ENCODE results near the gene DNAH6.
"Not testable (repeated sequence)": the region's sequence is repeated elsewhere in the genome, so short reads cannot be mapped to it uniquely, and the experiment has no call there.

The DNAH6 gene

DNA sequence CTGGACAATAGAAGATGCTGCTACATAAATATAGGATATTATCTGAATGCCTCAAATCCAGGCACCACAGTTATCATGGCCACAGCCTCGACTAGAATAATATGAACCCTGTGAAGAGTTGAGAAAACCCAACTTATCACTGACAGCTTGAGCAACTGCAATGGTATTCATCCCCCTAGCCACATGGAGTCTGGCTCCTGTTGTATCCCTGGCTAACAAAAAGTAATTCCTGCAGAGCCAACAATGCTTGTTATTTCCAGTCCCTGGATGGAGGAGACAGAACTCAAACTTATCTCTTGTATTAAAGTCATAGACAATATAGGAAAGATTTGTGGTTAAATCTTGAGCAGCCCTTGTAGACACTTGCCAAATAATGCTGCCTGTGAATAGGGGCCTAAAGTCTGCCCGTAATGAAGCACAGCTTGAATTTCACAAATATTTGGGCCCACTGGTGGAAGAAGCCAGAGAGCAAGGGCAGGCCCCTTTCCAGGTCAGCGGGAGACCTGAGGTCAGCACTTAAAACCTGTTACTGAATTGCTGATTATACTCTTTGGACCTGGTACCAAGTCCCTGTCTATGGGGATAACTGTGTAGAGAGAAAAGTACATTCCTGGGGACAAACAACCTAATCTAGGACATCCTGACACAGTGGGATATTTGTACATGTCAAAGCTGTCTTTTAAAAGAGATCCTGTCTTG lies 28.9 kb upstream of the DNAH6 start:
- TF ChIP-seq GATA1 (IDR thresholded peaks at IDR 0.05; ENCODE audit: low read depth, low read length) = no peak
- no peak for TF ChIP-seq POLR2A (IDR thresholded peaks at IDR 0.05; ENCODE audit: low read length)
- DNase-seq = no peak

DNA sequence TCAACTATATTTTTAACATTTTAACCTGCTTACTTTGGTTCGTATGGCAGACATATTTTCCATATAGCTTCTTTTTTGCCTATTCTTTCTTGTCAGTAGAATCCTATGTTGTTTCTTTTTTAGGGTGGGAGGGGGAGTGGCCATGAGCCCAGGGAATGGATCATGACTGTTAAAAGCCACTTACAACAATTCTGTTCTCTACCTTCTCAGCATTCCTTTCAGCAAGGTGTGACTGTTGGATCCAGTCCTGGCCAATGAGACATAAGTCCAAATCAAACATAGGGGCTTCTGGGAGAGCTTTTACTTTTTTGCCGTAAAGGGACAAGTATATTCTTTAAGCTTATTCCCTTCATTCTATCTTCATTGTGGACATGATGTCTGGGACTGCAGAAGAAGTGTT lies 25.0 kb upstream of the DNAH6 start:
- no peak for DNase-seq
- TF ChIP-seq POLR2A (IDR thresholded peaks at IDR 0.05; ENCODE audit: low read length) (no peak), GATA1 (IDR thresholded peaks at IDR 0.05; ENCODE audit: low read depth, low read length) (no peak)

DNA sequence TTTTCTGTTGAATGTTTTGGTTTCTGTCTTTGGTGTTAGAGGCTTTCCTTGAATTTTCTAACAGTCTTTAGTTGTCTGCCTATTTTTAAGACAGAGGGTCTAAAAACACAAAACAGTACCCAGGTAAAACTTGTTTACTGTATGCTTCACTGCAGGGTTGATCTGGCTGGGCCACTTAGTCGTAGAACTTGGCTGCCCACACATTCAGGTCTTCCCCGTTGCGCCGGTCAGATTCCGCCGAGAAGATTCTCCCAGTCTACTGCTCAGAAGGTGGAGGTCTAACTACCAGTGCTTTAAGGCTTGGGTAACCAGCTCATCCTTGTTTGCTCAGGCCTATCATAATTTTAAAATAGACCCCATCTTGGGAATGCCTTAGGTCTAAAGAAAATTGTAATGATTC lies 24.6 kb upstream of the DNAH6 start:
- no peak for TF ChIP-seq POLR2A (IDR thresholded peaks at IDR 0.05; ENCODE audit: low read length)
- no peak for TF ChIP-seq GATA1 (IDR thresholded peaks at IDR 0.05; ENCODE audit: low read depth, low read length)
- no peak for DNase-seq

DNA sequence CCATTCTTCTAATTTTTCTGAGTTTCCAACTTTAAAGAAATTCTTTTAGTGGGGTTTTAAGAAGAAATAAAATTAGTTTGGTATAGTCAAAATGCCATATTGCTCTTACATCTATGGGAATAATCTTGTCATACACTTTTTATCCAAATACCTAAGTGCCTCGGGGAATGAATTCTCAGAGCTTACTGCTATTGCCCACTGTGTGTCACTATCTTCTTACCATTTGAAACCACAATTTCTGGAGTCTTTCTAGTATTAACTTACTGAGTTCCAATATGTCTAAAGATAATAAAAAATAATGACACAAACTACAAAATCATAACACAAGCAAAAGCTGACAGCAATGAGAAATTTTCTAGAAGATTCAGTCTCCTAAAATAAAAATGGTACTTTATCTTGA lies 23.7 kb upstream of the DNAH6 start:
- peak in 1 of 2 experiments; percentile 2 for DNase-seq

DNA sequence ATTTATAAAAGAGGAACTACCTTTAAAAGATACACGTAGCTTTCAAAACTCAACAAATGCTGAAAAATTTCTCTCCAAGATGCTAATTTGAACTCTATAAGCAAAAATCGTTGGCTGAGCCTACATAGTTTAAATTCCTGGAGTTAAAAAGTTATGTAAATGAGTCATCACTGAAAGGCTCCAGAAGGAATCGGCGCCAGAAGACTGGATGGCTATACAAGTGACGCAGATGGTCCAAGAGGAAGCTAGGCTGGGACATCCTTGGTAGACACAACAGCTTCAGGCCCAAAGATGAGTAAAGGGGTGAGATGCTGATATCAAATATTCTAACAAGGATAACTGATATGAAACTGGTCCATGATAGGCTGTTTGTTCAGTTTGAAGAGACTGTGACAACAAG lies 22.8 kb upstream of the DNAH6 start:
- TF ChIP-seq POLR2A (IDR thresholded peaks at IDR 0.05; ENCODE audit: low read length) (no peak), GATA1 (IDR thresholded peaks at IDR 0.05; ENCODE audit: low read depth, low read length) (no peak)
- DNase-seq = no peak

More for the DNA sequence above, 23.7 kb upstream of the DNAH6 start:
- TF ChIP-seq GATA1 (IDR thresholded peaks at IDR 0.05; ENCODE audit: low read depth, low read length) (no peak), POLR2A (IDR thresholded peaks at IDR 0.05; ENCODE audit: low read length) (no peak)

DNA sequence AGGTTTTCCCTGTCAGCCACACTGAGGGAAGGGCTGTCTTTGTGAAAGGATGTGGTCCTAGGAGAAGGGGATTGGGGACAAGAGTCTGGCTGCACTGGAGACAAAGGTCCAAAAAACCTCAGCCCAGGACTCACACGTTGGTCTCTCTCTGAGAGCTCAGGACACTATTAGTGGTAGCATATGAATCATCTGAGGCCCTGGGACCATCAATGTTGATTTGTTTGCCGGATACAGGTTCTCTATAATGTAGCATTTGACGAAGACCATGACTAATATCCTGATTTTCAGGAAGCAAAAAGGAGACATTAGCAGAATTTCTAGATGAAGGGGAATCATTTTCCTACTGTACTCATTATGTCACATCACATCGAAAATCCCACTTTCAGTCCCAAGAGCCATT lies 22.2 kb upstream of the DNAH6 start:
- no peak for TF ChIP-seq POLR2A (IDR thresholded peaks at IDR 0.05; ENCODE audit: low read length)
- TF ChIP-seq GATA1 (IDR thresholded peaks at IDR 0.05; ENCODE audit: low read depth, low read length) = no peak
- no peak for DNase-seq

DNA sequence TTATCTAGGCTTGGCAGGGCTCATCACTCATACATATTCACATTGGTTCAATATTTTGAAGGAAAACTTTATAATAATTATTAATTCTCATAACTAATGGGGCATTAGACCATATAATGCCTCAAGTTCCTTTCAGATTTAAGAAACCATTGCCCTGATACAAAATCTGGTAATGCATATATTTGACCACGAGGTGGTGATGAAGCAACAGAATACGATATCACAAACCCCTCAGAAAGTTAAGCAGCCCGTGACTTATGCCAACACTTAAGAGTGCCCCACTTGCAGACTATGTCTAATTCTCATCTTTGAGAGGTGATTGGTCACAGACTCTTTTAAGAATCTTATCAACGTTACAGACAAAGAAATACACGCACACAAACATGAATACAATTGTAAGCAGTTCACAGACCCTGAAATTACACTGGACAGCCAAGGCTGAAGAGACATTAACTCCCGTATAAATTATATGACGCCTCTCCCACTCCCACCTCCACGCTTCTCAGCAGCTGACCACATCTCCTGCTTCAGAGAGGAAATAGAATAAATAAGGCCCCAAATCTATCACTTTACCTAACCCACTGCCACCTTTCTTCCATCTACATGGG lies 20.7 kb upstream of the DNAH6 start:
- peak; percentile 42 to 64 for DNase-seq
- TF ChIP-seq GATA1 (IDR thresholded peaks at IDR 0.05; ENCODE audit: low read depth, low read length) (no peak), POLR2A (IDR thresholded peaks at IDR 0.05; ENCODE audit: low read length) (no peak)

DNA sequence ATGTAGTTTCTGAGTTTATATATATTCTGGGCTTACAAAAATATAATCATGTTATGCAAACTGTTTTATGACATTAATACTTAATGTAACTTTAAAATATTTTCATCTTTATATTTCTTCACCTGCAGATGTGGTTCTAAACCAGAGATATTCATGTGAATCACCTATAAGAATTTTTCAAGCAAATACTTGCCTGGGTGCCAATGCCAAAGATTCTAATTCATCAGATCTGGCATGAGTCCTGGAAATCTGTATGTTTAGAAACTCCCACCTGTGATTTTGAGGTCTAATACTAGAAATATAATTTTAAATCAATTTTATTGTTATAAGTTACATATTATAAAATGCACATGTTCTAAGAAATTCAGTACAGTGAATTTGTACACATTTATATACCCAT lies 19.9 kb upstream of the DNAH6 start:
- TF ChIP-seq POLR2A (IDR thresholded peaks at IDR 0.05; ENCODE audit: low read length) (no peak), GATA1 (IDR thresholded peaks at IDR 0.05; ENCODE audit: low read depth, low read length) (no peak)
- DNase-seq = no peak

DNA sequence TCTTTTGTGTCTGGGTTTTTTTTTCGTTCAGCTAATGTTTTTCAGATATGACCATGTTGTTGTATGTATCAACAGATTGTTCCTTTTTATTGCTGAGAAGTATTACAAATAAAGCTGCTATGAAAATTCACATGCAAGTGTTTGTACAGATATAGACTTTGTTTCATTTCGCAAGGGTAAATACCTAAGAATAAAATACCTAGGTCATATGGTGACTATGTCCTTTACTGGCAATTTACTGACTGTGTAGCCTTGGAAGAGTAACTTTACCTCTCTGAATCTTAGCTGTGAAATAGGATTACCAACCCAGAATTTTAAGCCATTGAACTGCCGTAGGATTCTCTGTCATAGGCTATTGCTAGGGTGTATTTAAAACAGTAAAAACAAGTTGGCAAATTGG lies 19.0 kb upstream of the DNAH6 start:
- TF ChIP-seq POLR2A (IDR thresholded peaks at IDR 0.05; ENCODE audit: low read length) (no peak), GATA1 (IDR thresholded peaks at IDR 0.05; ENCODE audit: low read depth, low read length) (no peak)
- no peak for DNase-seq

DNA sequence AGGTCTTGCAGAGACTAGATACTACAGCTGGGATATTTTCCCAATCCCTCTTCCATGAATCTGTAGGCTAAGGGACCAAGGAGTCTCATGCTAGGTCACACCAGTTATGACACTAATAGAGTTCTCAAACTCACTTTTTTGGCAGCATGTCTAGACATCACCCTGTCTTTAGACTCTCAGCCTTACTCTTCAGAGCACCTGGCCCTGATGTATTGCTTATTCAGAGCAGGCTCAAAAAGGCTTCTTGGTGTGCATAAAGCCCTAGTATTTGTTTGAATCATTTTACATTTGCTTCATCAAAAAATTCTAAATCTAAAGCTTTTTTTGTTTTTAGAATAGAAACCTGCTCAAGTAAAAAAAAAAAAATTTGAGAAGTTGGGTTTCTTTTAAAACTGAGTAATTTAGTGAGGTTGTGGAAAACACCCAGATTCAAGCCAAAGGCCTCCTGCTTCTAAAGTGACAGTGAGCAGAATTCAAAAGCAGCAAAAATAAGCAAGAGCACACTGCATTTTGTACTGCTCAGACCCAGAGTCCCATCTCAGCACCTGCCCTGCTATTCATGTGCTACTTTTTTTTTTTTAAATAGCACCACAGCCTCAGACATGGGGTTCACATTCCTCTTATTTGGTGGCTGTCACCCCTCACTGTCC lies 18.0 kb upstream of the DNAH6 start:
- TF ChIP-seq GATA1 (IDR thresholded peaks at IDR 0.05; ENCODE audit: low read depth, low read length) (no peak), POLR2A (IDR thresholded peaks at IDR 0.05; ENCODE audit: low read length) (no peak)
- DNase-seq = no peak

DNA sequence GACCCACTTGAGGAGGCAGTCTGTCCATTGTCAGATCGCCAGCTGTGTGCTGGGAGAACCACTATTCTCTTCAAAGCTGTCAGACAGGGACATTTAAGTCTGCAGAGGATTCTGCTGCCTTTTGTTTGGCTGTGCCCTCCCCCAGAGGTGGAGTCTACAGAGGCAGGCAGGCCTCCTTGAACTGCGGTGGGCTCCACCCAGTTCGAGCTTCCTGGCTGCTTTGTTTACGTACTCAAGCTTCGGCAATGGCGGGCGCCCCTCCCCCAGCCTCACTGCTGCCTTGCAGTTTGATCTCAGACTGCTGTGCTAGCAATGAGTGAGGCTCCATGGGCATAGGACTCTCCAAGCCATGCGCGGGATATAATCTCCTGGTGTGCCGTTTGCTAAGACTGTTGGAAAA lies 5.3 kb upstream of the DNAH6 start:
- not testable (repeated sequence) for DNase-seq

DNA sequence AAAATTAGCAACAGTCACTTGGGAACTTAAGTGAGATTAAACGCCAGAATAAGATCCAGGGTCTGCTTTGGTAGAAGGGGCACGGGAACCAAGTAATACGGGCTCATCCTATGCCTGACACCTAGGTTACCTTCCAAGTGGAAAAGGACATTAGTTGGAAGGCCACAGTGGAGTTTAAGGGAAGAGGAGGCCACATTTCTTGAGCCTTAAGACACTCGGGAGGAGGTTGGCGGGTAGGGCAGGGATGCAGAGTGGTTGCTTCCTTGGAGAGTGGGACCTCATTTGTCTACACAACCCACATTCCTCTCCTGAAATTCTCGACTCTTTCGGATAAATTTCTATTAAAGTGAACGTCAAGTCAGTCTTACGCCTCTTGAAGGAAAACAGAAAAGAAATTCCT lies 510 bp upstream of the DNAH6 start:
- DNase-seq = no peak
- no peak for TF ChIP-seq POLR2A (IDR thresholded peaks at IDR 0.05; ENCODE audit: low read length)
- TF ChIP-seq GATA1 (IDR thresholded peaks at IDR 0.05; ENCODE audit: low read depth, low read length) = no peak

DNA sequence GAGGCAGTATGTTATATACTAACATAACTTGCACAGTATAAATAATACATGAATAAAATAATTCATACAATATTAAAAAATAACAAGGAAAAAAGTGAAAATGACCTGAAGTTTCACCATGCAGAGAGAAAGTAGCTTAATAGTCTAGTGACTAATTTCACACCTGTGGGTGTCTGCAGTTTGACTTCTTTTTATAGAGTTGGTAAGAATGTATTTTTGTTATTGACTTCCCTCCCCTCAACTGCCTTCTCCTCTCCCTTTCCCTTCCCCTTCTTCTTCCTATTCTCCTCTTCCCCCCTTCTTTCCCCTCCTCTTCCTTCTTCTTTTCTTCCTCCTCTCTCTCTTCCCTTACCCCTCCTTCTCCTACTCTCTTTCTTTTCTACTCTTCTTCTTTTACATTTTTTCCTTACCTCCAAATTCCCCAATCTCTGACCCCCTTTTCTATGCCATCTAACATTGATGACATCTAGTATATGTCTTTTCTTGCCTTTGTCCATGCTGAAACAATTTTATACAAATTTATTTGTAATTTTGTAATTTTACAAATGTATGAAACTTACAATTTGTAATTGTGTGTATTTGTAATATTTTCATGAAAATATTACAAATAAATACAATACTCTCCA lies 3.1 kb downstream of the DNAH6 start:
- no peak for DNase-seq
- TF ChIP-seq GATA1 (IDR thresholded peaks at IDR 0.05; ENCODE audit: low read depth, low read length) (no peak), POLR2A (IDR thresholded peaks at IDR 0.05; ENCODE audit: low read length) (no peak)

DNA sequence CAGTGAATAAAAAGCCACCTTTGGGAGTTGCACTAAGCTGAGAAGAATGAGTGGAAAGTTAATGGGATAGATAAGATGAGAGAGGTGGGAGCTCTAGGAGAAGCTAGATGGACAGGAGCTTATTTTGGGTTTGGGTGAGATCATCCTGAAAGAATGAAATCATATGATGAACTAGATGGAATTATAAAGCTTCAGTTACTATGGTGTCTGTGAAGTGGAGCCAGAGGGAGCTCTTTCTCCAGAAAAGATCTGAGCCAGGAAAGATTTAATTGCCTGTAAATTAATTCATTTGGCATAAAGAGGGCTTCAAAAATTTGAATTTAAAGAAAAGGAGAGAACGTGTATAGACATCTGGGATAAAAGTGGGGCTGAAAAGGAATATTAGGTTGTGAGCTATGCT lies 10.3 kb downstream of the DNAH6 start:
- no peak for TF ChIP-seq GATA1 (IDR thresholded peaks at IDR 0.05; ENCODE audit: low read depth, low read length)
- TF ChIP-seq POLR2A (IDR thresholded peaks at IDR 0.05; ENCODE audit: low read length) = no peak
- no peak for DNase-seq

Data from erythroblast (primary cell).